ENCODE data around the gene DOCK2. TPM values are rescaled to one million over a fixed set of nuclear protein-coding genes. Genes with fewer than 3 reads are reported as not detected.

The DOCK2 gene
- total RNA-seq, 2 donors from 2014 or later = 32.1 to 40.3 TPM

GRCh38 chr5:169801781-169802180 lies 164.7 kb downstream of the DOCK2 start:
- Histone ChIP-seq H3K4me3 (no peak overlapping the region), H3K9me3 (no peaks in the 10 kb centered on the region), H3K36me3 (no peaks in the 10 kb centered on the region), H3K27ac (no peak overlapping the region), H3K27me3 (replicated peaks; ENCODE audit: insufficient read depth) (no peaks in the 10 kb centered on the region), H3K4me1 (ENCODE audit: control insufficient read depth in 1 of 2, low read depth in 2 of 2) (no peaks in the 10 kb centered on the region)
- no peak for TF ChIP-seq CTCF (IDR thresholded peaks at IDR 0.05)
- DNase-seq (ENCODE audit: low spot score) = no peak
- no peak for ATAC-seq (ENCODE audit: insufficient number of reproducible peaks, low FRiP score, low read depth)

DNA sequence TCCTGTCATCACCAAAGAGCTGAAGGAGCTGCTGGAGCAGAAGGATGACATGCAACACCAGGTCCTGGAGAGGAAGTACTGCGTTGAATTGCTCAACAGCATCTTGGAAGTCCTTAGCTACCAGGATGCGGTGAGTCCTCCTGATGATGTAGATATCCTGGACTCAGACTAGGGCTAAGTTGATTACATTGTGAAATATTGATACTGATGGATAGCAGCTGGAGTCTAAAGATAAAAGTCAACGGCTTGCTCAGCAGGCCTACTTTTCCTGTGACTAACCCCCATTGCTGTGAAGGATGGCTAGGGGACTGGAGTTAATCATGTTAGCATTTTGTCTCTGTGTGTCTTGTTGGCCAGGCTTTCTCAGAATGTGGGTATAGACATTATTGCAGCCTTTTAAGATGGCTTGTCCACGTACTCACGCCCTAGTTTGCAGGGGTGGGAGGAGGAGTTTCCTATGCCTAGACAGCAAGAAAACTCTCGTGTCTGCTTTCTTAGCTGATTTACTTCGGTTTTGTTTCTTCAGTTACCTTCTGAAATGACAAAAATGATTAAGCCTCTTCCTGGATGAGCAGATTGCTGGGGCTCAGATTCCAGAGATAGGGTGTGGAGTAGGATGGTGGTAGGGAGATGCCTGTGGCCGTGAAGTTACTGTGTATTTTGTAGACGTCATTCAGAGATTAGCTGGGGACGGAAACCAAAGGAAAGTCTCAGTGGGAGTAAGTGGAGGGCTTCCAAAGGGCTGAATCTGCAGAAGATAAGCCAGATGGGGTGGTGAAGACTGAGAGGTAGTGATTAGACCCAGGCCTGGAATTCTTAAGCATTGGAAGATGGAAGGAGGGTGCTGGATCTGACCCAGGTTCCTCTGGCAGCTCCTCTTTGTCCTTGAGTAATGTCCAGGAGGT lies 166.3 kb downstream of the DOCK2 start:
- no peak overlapping the region for H3K27ac ChIP-seq
- no peaks in the 10 kb centered on the region for H3K36me3 ChIP-seq
- TF ChIP-seq CTCF (IDR thresholded peaks at IDR 0.05) = no peak
- no peaks in the 10 kb centered on the region for H3K27me3 ChIP-seq (replicated peaks; ENCODE audit: insufficient read depth)
- H3K9me3 ChIP-seq = no peaks in the 10 kb centered on the region
- DNase-seq (ENCODE audit: low spot score) = no peak
- ATAC-seq (ENCODE audit: insufficient number of reproducible peaks, low FRiP score, low read depth) = no peak
- no peaks in the 10 kb centered on the region for H3K4me1 ChIP-seq (ENCODE audit: control insufficient read depth in 1 of 2, low read depth in 2 of 2)
- no peak overlapping the region for H3K4me3 ChIP-seq

GRCh38 chr5:169804861-169805260 lies 167.8 kb downstream of the DOCK2 start:
- no peak overlapping the region for H3K27ac ChIP-seq
- no peak for TF ChIP-seq CTCF (IDR thresholded peaks at IDR 0.05)
- H3K4me1 ChIP-seq (ENCODE audit: control insufficient read depth in 1 of 2, low read depth in 2 of 2) = no peaks in the 10 kb centered on the region
- no peak for ATAC-seq (ENCODE audit: insufficient number of reproducible peaks, low FRiP score, low read depth)
- no peak overlapping the region for H3K4me3 ChIP-seq
- no peaks in the 10 kb centered on the region for H3K36me3 ChIP-seq
- no peaks in the 10 kb centered on the region for H3K9me3 ChIP-seq
- no peak for DNase-seq (ENCODE audit: low spot score)
- H3K27me3 ChIP-seq (replicated peaks; ENCODE audit: insufficient read depth) = no peaks in the 10 kb centered on the region

- H3K4me1 ChIP-seq (ENCODE audit: control insufficient read depth in 1 of 2, low read depth in 2 of 2) = no peaks in the 10 kb centered on the region
Measured at GRCh38 chr5:169805527-169805934, 168.5 kb downstream of the DOCK2 start.

More at GRCh38 chr5:169805527-169805934, 168.5 kb downstream of the DOCK2 start:
- no peak for TF ChIP-seq CTCF (IDR thresholded peaks at IDR 0.05)
- DNase-seq (ENCODE audit: low spot score) (no peak), ATAC-seq (ENCODE audit: insufficient number of reproducible peaks, low FRiP score, low read depth) (no peak)
- Histone ChIP-seq H3K27ac (no peak overlapping the region), H3K36me3 (no peaks in the 10 kb centered on the region), H3K4me3 (no peak overlapping the region), H3K27me3 (replicated peaks; ENCODE audit: insufficient read depth) (no peaks in the 10 kb centered on the region), H3K9me3 (no peaks in the 10 kb centered on the region)
